GM23338 (cell line): ENCODE measurements around the gene OR10X1. TPM values are rescaled to one million over a fixed set of nuclear protein-coding genes. Genes with fewer than 3 reads are reported as not detected.

ENCODE experiments used
- ATAC-seq: fragments of 200-7000 bp; cut with Tn5 transposase; 3 replicates; pipeline ENCODE4 v1.9.1; 2020
- DNase-seq: peaks from one replicate; pipeline ENCODE4 v3.0.0-alpha.2; 2015; ENCODE audit warnings: low spot score
- H2AFZ ChIP-seq: fragments of 200-600 bp; sonication (generic); 2 replicates; pipeline ENCODE4 v1.8.0; 2016; ENCODE audit warnings: antibody characterized with exemption, mild to moderate bottlenecking, moderate library complexity
- H3F3A ChIP-seq: fragments of 200-600 bp; sonication (generic); replicated peaks from 2 replicates; pipeline ENCODE4 v1.8.0; 2017; ENCODE audit warnings: antibody characterized with exemption, mixed run types, low read depth
- H3K27ac ChIP-seq: fragments of 200-600 bp; sonication (generic); 2 replicates; pipeline ENCODE4 v1.6.1; 2016; ENCODE audit warnings: low read depth
- H3K27me3 ChIP-seq: fragments of 200-600 bp; sonication (generic); 2 replicates; pipeline ENCODE4 v1.8.0; 2016; ENCODE audit warnings: mild to moderate bottlenecking, mixed run types, moderate library complexity; ENCODE audit not compliant: insufficient read depth
- H3K36me3 ChIP-seq: fragments of 200-600 bp; sonication (generic); 2 replicates; pipeline ENCODE4 v1.8.0; 2016; ENCODE audit warnings: mild to moderate bottlenecking; ENCODE audit not compliant: insufficient read depth
- H3K4me1 ChIP-seq: fragments of 200-600 bp; sonication (generic); 2 replicates; pipeline ENCODE4 v1.8.0; 2016; ENCODE audit warnings: mild to moderate bottlenecking, moderate library complexity; ENCODE audit not compliant: insufficient read depth
- H3K4me2 ChIP-seq: fragments of 200-600 bp; sonication (generic); 2 replicates; pipeline ENCODE4 v1.7.1; 2017; ENCODE audit warnings: mixed run types
- H3K4me3 ChIP-seq: fragments of 200-600 bp; sonication (generic); 2 replicates; pipeline ENCODE4 v1.6.1; 2016; ENCODE audit warnings: mixed run types
- H3K79me2 ChIP-seq: fragments of 200-600 bp; sonication (generic); replicated peaks from 2 replicates; pipeline ENCODE4 v1.8.0; 2017; ENCODE audit warnings: mild to moderate bottlenecking; ENCODE audit not compliant: insufficient read depth
- H3K9me2 ChIP-seq: fragments of 200-600 bp; sonication (generic); 2 replicates; pipeline ENCODE4 v1.8.0; 2017; ENCODE audit not compliant: insufficient read depth
- H4K20me1 ChIP-seq: fragments of 200-600 bp; sonication (generic); replicated peaks from 2 replicates; pipeline ENCODE4 v1.8.0; 2017; ENCODE audit warnings: mild to moderate bottlenecking; ENCODE audit not compliant: insufficient read depth
- H3K27ac Mint-ChIP-seq: 2 replicates; pipeline ENCODE4 v1.8.0; 2020; ENCODE audit warnings: inconsistent platforms, mild to moderate bottlenecking, moderate library complexity, mixed read lengths
- H3K27me3 Mint-ChIP-seq: 3 replicates; pipeline ENCODE4 v1.8.0; 2022; ENCODE audit warnings: low read depth, mild to moderate bottlenecking, moderate library complexity, mixed read lengths, inconsistent platforms; ENCODE audit not compliant: insufficient read depth, poor library complexity
- H3K36me3 Mint-ChIP-seq: 3 replicates; pipeline ENCODE4 v1.8.0; 2021; ENCODE audit warnings: low read depth, mild to moderate bottlenecking, inconsistent platforms, moderate library complexity, mixed read lengths
- H3K4me1 Mint-ChIP-seq: 3 replicates; pipeline ENCODE4 v1.8.0; 2020; ENCODE audit warnings: mild to moderate bottlenecking, inconsistent platforms, mixed read lengths
- H3K4me3 Mint-ChIP-seq: 3 replicates; pipeline ENCODE4 v1.8.0; 2021; ENCODE audit warnings: moderate library complexity, mild to moderate bottlenecking, inconsistent platforms, mixed read lengths
- H3K9me3 Mint-ChIP-seq: 3 replicates; pipeline ENCODE4 v1.8.0; 2020; ENCODE audit warnings: moderate library complexity, mild to moderate bottlenecking, inconsistent platforms, mixed read lengths
- CREB1 ChIP-seq: fragments of 250-450 bp; sonication (Bioruptor Pico); IDR thresholded peaks from 2 replicates; pipeline ENCODE4 v1.5.0; 2020; ENCODE audit warnings: low read depth, mild to moderate bottlenecking, moderate library complexity
- NANOG ChIP-seq: IDR thresholded peaks from 2 replicates; pipeline ENCODE4 v1.6.1; 2016; ENCODE audit warnings: antibody characterized with exemption, borderline replicate concordance
- ZNF114 ChIP-seq: fragments of 250-450 bp; sonication (Bioruptor Pico); IDR thresholded peaks from 2 replicates; pipeline ENCODE4 v1.5.0; 2020; ENCODE audit warnings: mild to moderate bottlenecking, moderate library complexity
- polyA plus RNA-seq: library from polyadenylated mRNA; unstranded; fragments of >200 nt; fragmentation: Nextera tagmentation; extraction: Ambion mirVana; gene quantifications from 2 replicates; pipeline ENCODE4 v1.2.1, GENCODE V29; 2016
- total RNA-seq: library from RNA; depleted of rRNA; stranded (reverse); fragments of >200 nt; shearing (Covaris generic); gene quantifications from 2 replicates; pipeline ENCODE4 v1.2.3, GENCODE V29; 2014
- TF ChIP-seq, protein P1 (sequence below), 2 experiments: fragments of 200-600 bp in 1 of 2; sonication (generic) in 1 of 2; conservative IDR thresholded peaks; 2 replicates each; pipeline versions ENCODE4 v1.5.1 to v1.6.1; 2016 to 2017; ENCODE audit warnings: antibody characterized with exemption in 2 of 2, low read depth in 2 of 2, mild to moderate bottlenecking in 2 of 2, moderate library complexity in 1 of 2
- TF ChIP-seq, protein P2 (sequence below): IDR thresholded peaks from 2 replicates; pipeline ENCODE4 v1.6.1; 2016; ENCODE audit warnings: antibody characterized with exemption
- TF ChIP-seq, protein P3 (sequence below): fragments of 250-450 bp; sonication (Bioruptor Pico); IDR thresholded peaks from 2 replicates; pipeline ENCODE4 v1.5.0; 2020; ENCODE audit warnings: mild to moderate bottlenecking, moderate library complexity

OR10X1 gene
- total and polyA plus RNA-seq, 2 experiments from 2014 or later = not detected

DNA sequence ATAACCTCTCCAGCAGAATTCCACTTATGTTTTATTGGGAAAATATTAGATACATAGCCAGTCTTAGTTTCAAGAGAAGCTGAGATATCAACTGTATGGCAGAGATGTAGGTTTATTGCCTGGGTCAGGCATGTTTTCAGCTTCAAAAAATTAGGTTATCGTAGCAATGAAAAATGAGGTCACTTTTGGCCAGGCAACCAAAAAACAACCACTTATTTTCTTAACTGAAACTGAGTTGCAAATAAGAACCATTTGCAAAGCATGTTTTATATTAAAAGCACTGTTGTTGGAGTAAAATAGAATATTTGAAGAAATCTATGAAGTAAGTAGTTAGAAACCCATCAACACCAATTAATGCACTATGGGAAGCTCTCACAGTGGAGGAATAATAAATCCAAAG, 20.0 kb downstream of the OR10X1 start:
- Histone ChIP-seq H3K36me3 (no peaks in the 10 kb centered on the region), H2AFZ (no peak overlapping the region), H3K27me3 (no peaks in the 10 kb centered on the region), H3K9me2 (peaks cover 9% of the 10 kb centered on the region; the same call in 1 of the 2 replicates), H3K4me1 (no peaks in the 10 kb centered on the region), H3K79me2 (no peaks in the 10 kb centered on the region), H3F3A (no peaks in the 10 kb centered on the region), H3K27ac (no peak overlapping the region), H3K4me2 (no peak overlapping the region), H3K4me3 (no peak overlapping the region), H4K20me1 (no peaks in the 10 kb centered on the region)
- Mint-ChIP-seq H3K9me3 (no peaks in the 10 kb centered on the region), H3K4me3 (no peak overlapping the region), H3K27me3 (no peaks in the 10 kb centered on the region), H3K27ac (no peak overlapping the region), H3K36me3 (no peaks in the 10 kb centered on the region), H3K4me1 (no peaks in the 10 kb centered on the region)
- ATAC-seq (no peak), DNase-seq (no peak)
- TF ChIP-seq NANOG (no peak), CREB1 (CRISPR knock-in tag) (no peak), ZNF114 (CRISPR knock-in tag) (no peak)
- TF ChIP-seq, protein P1, sequence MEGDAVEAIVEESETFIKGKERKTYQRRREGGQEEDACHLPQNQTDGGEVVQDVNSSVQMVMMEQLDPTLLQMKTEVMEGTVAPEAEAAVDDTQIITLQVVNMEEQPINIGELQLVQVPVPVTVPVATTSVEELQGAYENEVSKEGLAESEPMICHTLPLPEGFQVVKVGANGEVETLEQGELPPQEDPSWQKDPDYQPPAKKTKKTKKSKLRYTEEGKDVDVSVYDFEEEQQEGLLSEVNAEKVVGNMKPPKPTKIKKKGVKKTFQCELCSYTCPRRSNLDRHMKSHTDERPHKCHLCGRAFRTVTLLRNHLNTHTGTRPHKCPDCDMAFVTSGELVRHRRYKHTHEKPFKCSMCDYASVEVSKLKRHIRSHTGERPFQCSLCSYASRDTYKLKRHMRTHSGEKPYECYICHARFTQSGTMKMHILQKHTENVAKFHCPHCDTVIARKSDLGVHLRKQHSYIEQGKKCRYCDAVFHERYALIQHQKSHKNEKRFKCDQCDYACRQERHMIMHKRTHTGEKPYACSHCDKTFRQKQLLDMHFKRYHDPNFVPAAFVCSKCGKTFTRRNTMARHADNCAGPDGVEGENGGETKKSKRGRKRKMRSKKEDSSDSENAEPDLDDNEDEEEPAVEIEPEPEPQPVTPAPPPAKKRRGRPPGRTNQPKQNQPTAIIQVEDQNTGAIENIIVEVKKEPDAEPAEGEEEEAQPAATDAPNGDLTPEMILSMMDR (conservative IDR thresholded peaks at IDR 0.05; ENCODE audit: low read depth in 2 of 2) = no peak
- TF ChIP-seq, protein P2, sequence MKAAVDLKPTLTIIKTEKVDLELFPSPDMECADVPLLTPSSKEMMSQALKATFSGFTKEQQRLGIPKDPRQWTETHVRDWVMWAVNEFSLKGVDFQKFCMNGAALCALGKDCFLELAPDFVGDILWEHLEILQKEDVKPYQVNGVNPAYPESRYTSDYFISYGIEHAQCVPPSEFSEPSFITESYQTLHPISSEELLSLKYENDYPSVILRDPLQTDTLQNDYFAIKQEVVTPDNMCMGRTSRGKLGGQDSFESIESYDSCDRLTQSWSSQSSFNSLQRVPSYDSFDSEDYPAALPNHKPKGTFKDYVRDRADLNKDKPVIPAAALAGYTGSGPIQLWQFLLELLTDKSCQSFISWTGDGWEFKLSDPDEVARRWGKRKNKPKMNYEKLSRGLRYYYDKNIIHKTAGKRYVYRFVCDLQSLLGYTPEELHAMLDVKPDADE = no peak
- TF ChIP-seq, protein P3, sequence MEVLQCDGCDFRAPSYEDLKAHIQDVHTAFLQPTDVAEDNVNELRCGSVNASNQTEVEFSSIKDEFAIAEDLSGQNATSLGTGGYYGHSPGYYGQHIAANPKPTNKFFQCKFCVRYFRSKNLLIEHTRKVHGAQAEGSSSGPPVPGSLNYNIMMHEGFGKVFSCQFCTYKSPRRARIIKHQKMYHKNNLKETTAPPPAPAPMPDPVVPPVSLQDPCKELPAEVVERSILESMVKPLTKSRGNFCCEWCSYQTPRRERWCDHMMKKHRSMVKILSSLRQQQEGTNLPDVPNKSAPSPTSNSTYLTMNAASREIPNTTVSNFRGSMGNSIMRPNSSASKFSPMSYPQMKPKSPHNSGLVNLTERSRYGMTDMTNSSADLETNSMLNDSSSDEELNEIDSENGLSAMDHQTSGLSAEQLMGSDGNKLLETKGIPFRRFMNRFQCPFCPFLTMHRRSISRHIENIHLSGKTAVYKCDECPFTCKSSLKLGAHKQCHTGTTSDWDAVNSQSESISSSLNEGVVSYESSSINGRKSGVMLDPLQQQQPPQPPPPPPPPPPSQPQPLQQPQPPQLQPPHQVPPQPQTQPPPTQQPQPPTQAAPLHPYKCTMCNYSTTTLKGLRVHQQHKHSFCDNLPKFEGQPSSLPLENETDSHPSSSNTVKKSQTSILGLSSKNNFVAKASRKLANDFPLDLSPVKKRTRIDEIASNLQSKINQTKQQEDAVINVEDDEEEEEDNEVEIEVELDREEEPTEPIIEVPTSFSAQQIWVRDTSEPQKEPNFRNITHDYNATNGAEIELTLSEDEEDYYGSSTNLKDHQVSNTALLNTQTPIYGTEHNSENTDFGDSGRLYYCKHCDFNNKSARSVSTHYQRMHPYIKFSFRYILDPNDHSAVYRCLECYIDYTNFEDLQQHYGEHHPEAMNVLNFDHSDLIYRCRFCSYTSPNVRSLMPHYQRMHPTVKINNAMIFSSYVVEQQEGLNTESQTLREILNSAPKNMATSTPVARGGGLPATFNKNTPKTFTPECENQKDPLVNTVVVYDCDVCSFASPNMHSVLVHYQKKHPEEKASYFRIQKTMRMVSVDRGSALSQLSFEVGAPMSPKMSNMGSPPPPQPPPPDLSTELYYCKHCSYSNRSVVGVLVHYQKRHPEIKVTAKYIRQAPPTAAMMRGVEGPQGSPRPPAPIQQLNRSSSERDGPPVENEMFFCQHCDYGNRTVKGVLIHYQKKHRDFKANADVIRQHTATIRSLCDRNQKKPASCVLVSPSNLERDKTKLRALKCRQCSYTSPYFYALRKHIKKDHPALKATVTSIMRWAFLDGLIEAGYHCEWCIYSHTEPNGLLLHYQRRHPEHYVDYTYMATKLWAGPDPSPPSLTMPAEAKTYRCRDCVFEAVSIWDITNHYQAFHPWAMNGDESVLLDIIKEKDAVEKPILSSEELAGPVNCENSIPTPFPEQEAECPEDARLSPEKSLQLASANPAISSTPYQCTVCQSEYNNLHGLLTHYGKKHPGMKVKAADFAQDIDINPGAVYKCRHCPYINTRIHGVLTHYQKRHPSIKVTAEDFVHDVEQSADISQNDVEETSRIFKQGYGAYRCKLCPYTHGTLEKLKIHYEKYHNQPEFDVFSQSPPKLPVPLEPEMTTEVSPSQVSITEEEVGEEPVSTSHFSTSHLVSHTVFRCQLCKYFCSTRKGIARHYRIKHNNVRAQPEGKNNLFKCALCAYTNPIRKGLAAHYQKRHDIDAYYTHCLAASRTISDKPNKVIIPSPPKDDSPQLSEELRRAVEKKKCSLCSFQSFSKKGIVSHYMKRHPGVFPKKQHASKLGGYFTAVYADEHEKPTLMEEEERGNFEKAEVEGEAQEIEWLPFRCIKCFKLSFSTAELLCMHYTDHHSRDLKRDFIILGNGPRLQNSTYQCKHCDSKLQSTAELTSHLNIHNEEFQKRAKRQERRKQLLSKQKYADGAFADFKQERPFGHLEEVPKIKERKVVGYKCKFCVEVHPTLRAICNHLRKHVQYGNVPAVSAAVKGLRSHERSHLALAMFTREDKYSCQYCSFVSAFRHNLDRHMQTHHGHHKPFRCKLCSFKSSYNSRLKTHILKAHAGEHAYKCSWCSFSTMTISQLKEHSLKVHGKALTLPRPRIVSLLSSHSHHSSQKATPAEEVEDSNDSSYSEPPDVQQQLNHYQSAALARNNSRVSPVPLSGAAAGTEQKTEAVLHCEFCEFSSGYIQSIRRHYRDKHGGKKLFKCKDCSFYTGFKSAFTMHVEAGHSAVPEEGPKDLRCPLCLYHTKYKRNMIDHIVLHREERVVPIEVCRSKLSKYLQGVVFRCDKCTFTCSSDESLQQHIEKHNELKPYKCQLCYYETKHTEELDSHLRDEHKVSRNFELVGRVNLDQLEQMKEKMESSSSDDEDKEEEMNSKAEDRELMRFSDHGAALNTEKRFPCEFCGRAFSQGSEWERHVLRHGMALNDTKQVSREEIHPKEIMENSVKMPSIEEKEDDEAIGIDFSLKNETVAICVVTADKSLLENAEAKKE (CRISPR knock-in tag) = no peak
